T-cell (primary cell): ENCODE measurements around the gene PANK1. TPM values are rescaled to one million over a fixed set of nuclear protein-coding genes. Genes with fewer than 3 reads are reported as not detected.

Experiments
- ATAC-seq, 4 experiments: fragments of 200-7000 bp in 3 of 4; fragments of 150-1000 bp in 1 of 4; cut with Tn5 transposase; replicated peaks in 1 of 4; 1 replicate in 3 of 4; 2 replicates in 1 of 4; pipeline ENCODE4 v1.10.0; 2021; ENCODE audit warnings: moderate library complexity in 3 of 4, mild to moderate bottlenecking in 2 of 4, moderate number of reproducible peaks in 1 of 4
- CTCF ChIA-PET, 2 donors: fragments of 300-600 bp; sonication (Branson Sonifier 250); formaldehyde crosslinking; loops; one replicate each; lab custom pipeline; 2022; ENCODE audit warnings: antibody characterized with exemption in 2 of 2; lab: Charles Lee
- POLR2A ChIA-PET, 2 donors: fragments of 300-600 bp; sonication (Branson Sonifier 250); formaldehyde crosslinking; loops; one replicate each; lab custom pipeline; 2022; ENCODE audit warnings: antibody characterized with exemption in 2 of 2; lab: Charles Lee
- DNase-seq, 35 experiments: peaks; one replicate each; pipeline versions ENCODE4 v3.0.0 to v3.0.0-alpha.2; 2013 to 2023
- H3K27ac ChIP-seq: one replicate; pipeline ENCODE4 v1.5.1; 2013; ENCODE audit warnings: low read length
- H3K27me3 ChIP-seq, 2 experiments: replicated peaks in 1 of 2; 1 replicate in 1 of 2; 2 replicates in 1 of 2; pipeline versions ENCODE4 v1.6.1 to v1.7.0; 2013; ENCODE audit warnings: low read length in 1 of 2, mixed read lengths in 1 of 2; ENCODE audit not compliant: control insufficient read depth in 2 of 2, insufficient read depth in 2 of 2; ENCODE audit errors: extremely low read depth in 1 of 2
- H3K36me3 ChIP-seq, 2 donors: 1 replicate in 1 of 2; 2 replicates in 1 of 2; pipeline versions ENCODE4 v1.6.1 to v1.7.0; 2013; ENCODE audit warnings: low read length in 1 of 2; ENCODE audit not compliant: control insufficient read depth in 2 of 2, insufficient read depth in 1 of 2; ENCODE audit errors: extremely low read depth in 1 of 2
- H3K4me1 ChIP-seq, 2 experiments: 1 replicate in 1 of 2; 2 replicates in 1 of 2; pipeline versions ENCODE4 v1.6.1 to v1.7.0; 2013; ENCODE audit warnings: low read length in 2 of 2, mixed read lengths in 1 of 2; ENCODE audit not compliant: insufficient read depth in 2 of 2, control insufficient read depth in 1 of 2; ENCODE audit errors: extremely low read depth in 1 of 2
- H3K4me3 ChIP-seq, 2 donors: 1 replicate in 1 of 2; 2 replicates in 1 of 2; pipeline versions ENCODE4 v1.5.1 to v1.7.0; 2013; ENCODE audit warnings: mild to moderate bottlenecking in 2 of 2, low read length in 1 of 2, moderate library complexity in 1 of 2; ENCODE audit not compliant: control insufficient read depth in 1 of 2; ENCODE audit errors: extremely low read depth in 1 of 2
- H3K9me3 ChIP-seq: 2 replicates; pipeline ENCODE4 v1.7.0; 2013
- H3K27ac Mint-ChIP-seq, 2 donors: one replicate each; pipeline ENCODE4 v1.8.0; 2020 to 2021; ENCODE audit warnings: mild to moderate bottlenecking in 2 of 2, mixed read lengths in 2 of 2
- H3K27me3 Mint-ChIP-seq, 2 donors: one replicate each; pipeline ENCODE4 v1.8.0; 2021 to 2022; ENCODE audit warnings: mixed read lengths in 2 of 2
- H3K36me3 Mint-ChIP-seq: one replicate; pipeline ENCODE4 v1.8.0; 2021; ENCODE audit warnings: mixed read lengths
- H3K4me1 Mint-ChIP-seq, 3 donors: one replicate each; pipeline ENCODE4 v1.8.0; 2020 to 2022; ENCODE audit warnings: mixed read lengths in 3 of 3, mild to moderate bottlenecking in 1 of 3
- H3K4me3 Mint-ChIP-seq, 3 donors: one replicate each; pipeline ENCODE4 v1.8.0; 2020 to 2022; ENCODE audit warnings: mild to moderate bottlenecking in 3 of 3, mixed read lengths in 3 of 3, moderate library complexity in 3 of 3
- H3K9me3 Mint-ChIP-seq, 3 donors: one replicate each; pipeline ENCODE4 v1.8.0; 2020 to 2022; ENCODE audit warnings: mixed read lengths in 3 of 3
- WGBS: methylation state at CpG from one replicate; pipeline ENCODE4 v1.1.5; 2013; ENCODE audit warnings: missing lambda C conversion rate; ENCODE audit not compliant: insufficient coverage; 5-methylcytosine and 5-hydroxymethylcytosine counted together
- total RNA-seq, 35 experiments: library from RNA in 6 of 35; stranded (reverse) in 6 of 35; fragments of 120-200 nt in 1 of 35; gene quantifications; one replicate each; pipeline versions ENCODE4 v1.2.1 to v1.2.4 and lab custom pipeline; 2013 to 2026

PANK1 gene
- total RNA-seq, 5 donors from 2014 or later (not counting 1 experiment from before 2014, with no cell fraction given), result 1.4 to 2.0 (median 1.8) TPM

- Mint-ChIP-seq H3K4me1 (no peaks in the 10 kb centered on the region), H3K27ac (no peak overlapping the region), H3K27me3 (peaks cover 3 to 20% of the 10 kb centered on the region in 2 donors), H3K4me3 (no peak overlapping the region), H3K9me3 (no peaks in the 10 kb centered on the region), H3K36me3 (no peaks in the 10 kb centered on the region)
- no peak for DNase-seq
- H3K9me3 ChIP-seq, result no peaks in the 10 kb centered on the region
- ChIA-PET POLR2A (no interaction called here), CTCF (no interaction called here)
- H3K27me3 ChIP-seq, result peaks cover 0 to 8% of the 10 kb centered on the region in 2 experiments
- H3K4me3 ChIP-seq, result no peak overlapping the region
- WGBS, result 75% methylated on average over 1 of the region's 1 CpG
- no peak for ATAC-seq
- H3K36me3 ChIP-seq, result no peaks in the 10 kb centered on the region
- no peak overlapping the region for H3K27ac ChIP-seq
- no peaks in the 10 kb centered on the region for H3K4me1 ChIP-seq
Observed at GRCh38 chr10:89556600-89556999, 88.4 kb downstream of the PANK1 start.

GRCh38 chr10:89555688-89556445 is 89.2 kb downstream of the PANK1 start:
- H3K36me3 ChIP-seq, result no peaks in the 10 kb centered on the region
- no peak overlapping the region for H3K4me3 ChIP-seq
- H3K9me3 ChIP-seq, result no peaks in the 10 kb centered on the region
- no peak overlapping the region for H3K27ac ChIP-seq
- no peaks in the 10 kb centered on the region for H3K4me1 Mint-ChIP-seq
- H3K36me3 Mint-ChIP-seq, result no peaks in the 10 kb centered on the region
- H3K27me3 ChIP-seq, result peaks cover 0 to 8% of the 10 kb centered on the region in 2 experiments
- ATAC-seq (no peak), DNase-seq (peak in 1 of 35 experiments; percentile 2)
- ChIA-PET CTCF (interaction anchor here in 1 of 2 donors (0.7 kb wide), 1 partner anchor 163 kb away, joined by 9 read pairs; no protein-coding TSS in a partner anchor), POLR2A (no interaction called here)
- no peak overlapping the region for H3K27ac Mint-ChIP-seq
- 67% methylated on average over 1 of the region's 7 CpGs for WGBS
- peaks cover 6 to 24% of the 10 kb centered on the region in 2 donors for H3K27me3 Mint-ChIP-seq
- no peaks in the 10 kb centered on the region for H3K9me3 Mint-ChIP-seq
- no peaks in the 10 kb centered on the region for H3K4me1 ChIP-seq
- no peak overlapping the region for H3K4me3 Mint-ChIP-seq

GRCh38 chr10:89554433-89554832 is 90.6 kb downstream of the PANK1 start:
- Histone ChIP-seq H3K4me3 (no peak overlapping the region), H3K4me1 (no peaks in the 10 kb centered on the region), H3K9me3 (no peaks in the 10 kb centered on the region), H3K36me3 (no peaks in the 10 kb centered on the region), H3K27ac (no peak overlapping the region), H3K27me3 (peaks cover 0 to 8% of the 10 kb centered on the region in 2 experiments)
- DNase-seq (no peak), ATAC-seq (no peak)
- no peak overlapping the region for H3K4me3 Mint-ChIP-seq
- peaks cover 6 to 26% of the 10 kb centered on the region in 2 donors for H3K27me3 Mint-ChIP-seq
- ChIA-PET POLR2A (interaction anchor here in 1 of 2 donors (0.5 kb wide), 1 partner anchor 1142 kb away, joined by 3 read pairs; no protein-coding TSS in a partner anchor), CTCF (no interaction called here)
- no peaks in the 10 kb centered on the region for H3K36me3 Mint-ChIP-seq
- H3K27ac Mint-ChIP-seq, result no peak overlapping the region
- H3K4me1 Mint-ChIP-seq, result no peaks in the 10 kb centered on the region
- WGBS, result no CpG with 5 or more reads among the region's 1 CpG
- no peaks in the 10 kb centered on the region for H3K9me3 Mint-ChIP-seq

- no peaks in the 10 kb centered on the region for H3K9me3 Mint-ChIP-seq
Observed at GRCh38 chr10:89553064-89553734, 91.8 kb downstream of the PANK1 start.

GRCh38 chr10:89552213-89552612 is 92.8 kb downstream of the PANK1 start:
- CTCF ChIA-PET, result no interaction called here
- H3K4me3 ChIP-seq, result no peak overlapping the region
- no peaks in the 10 kb centered on the region for H3K36me3 Mint-ChIP-seq
- no CpG with 5 or more reads among the region's 4 CpGs for WGBS
- no peaks in the 10 kb centered on the region for H3K36me3 ChIP-seq
- H3K27me3 ChIP-seq, result no peaks in the 10 kb centered on the region
- DNase-seq, result no peak
- H3K4me3 Mint-ChIP-seq, result no peak overlapping the region
- H3K4me1 ChIP-seq, result no peaks in the 10 kb centered on the region
- POLR2A ChIA-PET, result no interaction called here
- H3K9me3 Mint-ChIP-seq, result no peaks in the 10 kb centered on the region
- ATAC-seq, result no peak
- H3K27ac Mint-ChIP-seq, result no peak overlapping the region
- H3K4me1 Mint-ChIP-seq, result no peaks in the 10 kb centered on the region
- peaks cover 4 to 11% of the 10 kb centered on the region in 2 donors for H3K27me3 Mint-ChIP-seq
- H3K27ac ChIP-seq, result no peak overlapping the region
- no peaks in the 10 kb centered on the region for H3K9me3 ChIP-seq

More at GRCh38 chr10:89553064-89553734, 91.8 kb downstream of the PANK1 start:
- DNase-seq (no peak), ATAC-seq (no peak)
- ChIA-PET CTCF (no interaction called here), POLR2A (no interaction called here)
- Mint-ChIP-seq H3K4me3 (no peak overlapping the region), H3K27ac (no peak overlapping the region), H3K27me3 (peaks cover 4 to 16% of the 10 kb centered on the region in 2 donors), H3K4me1 (no peaks in the 10 kb centered on the region), H3K36me3 (no peaks in the 10 kb centered on the region)
- peaks cover 0 to 2% of the 10 kb centered on the region in 2 experiments for H3K27me3 ChIP-seq
- H3K4me1 ChIP-seq, result no peaks in the 10 kb centered on the region
- no peaks in the 10 kb centered on the region for H3K36me3 ChIP-seq
- WGBS, result 25% methylated on average over 1 of the region's 5 CpGs
- H3K9me3 ChIP-seq, result no peaks in the 10 kb centered on the region
- H3K4me3 ChIP-seq, result no peak overlapping the region
- H3K27ac ChIP-seq, result no peak overlapping the region

GRCh38 chr10:89550509-89550908 is 94.5 kb downstream of the PANK1 start:
- Histone ChIP-seq H3K9me3 (no peaks in the 10 kb centered on the region), H3K4me3 (no peak overlapping the region), H3K36me3 (no peaks in the 10 kb centered on the region), H3K4me1 (no peaks in the 10 kb centered on the region), H3K27me3 (no peaks in the 10 kb centered on the region), H3K27ac (no peak overlapping the region)
- no peak for DNase-seq
- WGBS, result 86% methylated on average over 4 of the region's 5 CpGs
- no peak for ATAC-seq
- Mint-ChIP-seq H3K4me1 (no peaks in the 10 kb centered on the region), H3K4me3 (no peak overlapping the region), H3K9me3 (no peaks in the 10 kb centered on the region), H3K36me3 (no peaks in the 10 kb centered on the region), H3K27ac (no peak overlapping the region), H3K27me3 (peaks cover 4 to 8% of the 10 kb centered on the region in 2 donors)
- POLR2A ChIA-PET, result no interaction called here
- CTCF ChIA-PET, result interaction anchor here (0.9 to 1.0 kb wide), 3 partner anchors 12 to 273 kb away, joined by 3 read pairs; no protein-coding TSS in a partner anchor
